Measurements from ENCODE around the gene RABGEF1.

DNA sequence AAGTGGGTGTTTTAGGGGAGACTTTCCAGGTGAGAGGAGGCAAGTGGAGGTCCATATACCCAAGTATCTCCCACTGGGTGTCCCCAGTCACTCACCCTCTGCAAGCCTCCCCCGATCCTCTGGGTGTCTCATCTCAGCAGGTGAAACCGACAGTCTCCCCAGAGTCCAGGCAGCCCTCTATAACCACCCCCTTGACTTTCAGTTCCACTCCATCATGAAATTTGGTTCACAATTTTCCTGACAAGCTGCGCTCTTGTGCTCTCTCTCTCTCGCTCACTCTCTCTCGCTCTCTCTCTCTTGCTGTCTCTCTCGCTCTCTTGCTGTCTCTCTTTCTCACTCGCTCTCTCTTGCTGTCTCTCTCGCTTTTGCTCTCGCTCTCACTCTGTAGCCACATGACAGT lies 8.1 kb upstream of the RABGEF1 start:
- TF ChIP-seq, protein P1, sequence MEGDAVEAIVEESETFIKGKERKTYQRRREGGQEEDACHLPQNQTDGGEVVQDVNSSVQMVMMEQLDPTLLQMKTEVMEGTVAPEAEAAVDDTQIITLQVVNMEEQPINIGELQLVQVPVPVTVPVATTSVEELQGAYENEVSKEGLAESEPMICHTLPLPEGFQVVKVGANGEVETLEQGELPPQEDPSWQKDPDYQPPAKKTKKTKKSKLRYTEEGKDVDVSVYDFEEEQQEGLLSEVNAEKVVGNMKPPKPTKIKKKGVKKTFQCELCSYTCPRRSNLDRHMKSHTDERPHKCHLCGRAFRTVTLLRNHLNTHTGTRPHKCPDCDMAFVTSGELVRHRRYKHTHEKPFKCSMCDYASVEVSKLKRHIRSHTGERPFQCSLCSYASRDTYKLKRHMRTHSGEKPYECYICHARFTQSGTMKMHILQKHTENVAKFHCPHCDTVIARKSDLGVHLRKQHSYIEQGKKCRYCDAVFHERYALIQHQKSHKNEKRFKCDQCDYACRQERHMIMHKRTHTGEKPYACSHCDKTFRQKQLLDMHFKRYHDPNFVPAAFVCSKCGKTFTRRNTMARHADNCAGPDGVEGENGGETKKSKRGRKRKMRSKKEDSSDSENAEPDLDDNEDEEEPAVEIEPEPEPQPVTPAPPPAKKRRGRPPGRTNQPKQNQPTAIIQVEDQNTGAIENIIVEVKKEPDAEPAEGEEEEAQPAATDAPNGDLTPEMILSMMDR (conservative IDR thresholded peaks at IDR 0.05; ENCODE audit: low read length): no peak
- TF ChIP-seq EZH2phosphoT487 (IDR thresholded peaks at IDR 0.05; ENCODE audit: borderline replicate concordance): no peak

All from Loucy (cell line).